HepG2 (cell line): ENCODE measurements around the gene CLIC1. TPM values are rescaled to one million over a fixed set of nuclear protein-coding genes. Genes with fewer than 3 reads are reported as not detected.

Experiments
- ATF7-NPFF ChIP-seq: sonication (generic); formaldehyde crosslinking; IDR thresholded peaks from 2 replicates; pipeline ENCODE4 v1.8.1; 2023; ENCODE audit warnings: mild to moderate bottlenecking, low read depth, missing genetic modification reagents, moderate library complexity
- EED ChIP-seq: sonication (generic); formaldehyde crosslinking; IDR thresholded peaks from 2 replicates; pipeline ENCODE4 v1.5.0; 2020; ENCODE audit warnings: mild to moderate bottlenecking, missing genetic modification reagents
- MAFK ChIP-seq, 2 experiments: IDR thresholded peaks in 1 of 2; conservative IDR thresholded peaks in 1 of 2; 2 replicates each; pipeline ENCODE4 v1.6.1; 2011; ENCODE audit warnings: improper control_type of control experiment in 2 of 2, low read length in 2 of 2
- MTF1 ChIP-seq: sonication (generic); formaldehyde crosslinking; IDR thresholded peaks from 2 replicates; pipeline ENCODE4 v1.5.0; 2020; ENCODE audit warnings: missing genetic modification reagents
- NFE2L1 ChIP-seq: sonication (generic); formaldehyde crosslinking; IDR thresholded peaks from 2 replicates; pipeline ENCODE4 v1.4.0; 2020; ENCODE audit warnings: missing genetic modification reagents, mild to moderate bottlenecking, borderline replicate concordance
- PCBP1 ChIP-seq: fragments of 200-400 bp; formaldehyde crosslinking; IDR thresholded peaks from 2 replicates; pipeline ENCODE4 v1.6.1; 2017; ENCODE audit warnings: mild to moderate bottlenecking, low read depth, low read length, borderline replicate concordance
- PHF21A ChIP-seq: sonication (generic); formaldehyde crosslinking; IDR thresholded peaks from 2 replicates; pipeline ENCODE4 v1.5.0; 2020; ENCODE audit warnings: mild to moderate bottlenecking, missing genetic modification reagents
- SMARCC2 ChIP-seq: fragments of 450-650 bp; IDR thresholded peaks from 2 replicates; pipeline ENCODE4 v1.6.1; 2017; ENCODE audit warnings: antibody characterized with exemption, mild to moderate bottlenecking
- TP53 ChIP-seq: sonication (generic); formaldehyde crosslinking; conservative IDR thresholded peaks from 2 replicates; pipeline ENCODE4 v1.4.0; 2020; ENCODE audit warnings: missing genetic modification reagents
- ZBTB34 ChIP-seq: sonication (generic); formaldehyde crosslinking; IDR thresholded peaks from 2 replicates; pipeline ENCODE4 v1.8.0; 2022; ENCODE audit warnings: mild to moderate bottlenecking, missing genetic modification reagents
- ZBTB7B ChIP-seq: sonication (generic); formaldehyde crosslinking; IDR thresholded peaks from 2 replicates; pipeline ENCODE4 v1.4.0; 2020; ENCODE audit warnings: missing genetic modification reagents
- ZNF136 ChIP-seq: sonication (generic); formaldehyde crosslinking; IDR thresholded peaks from 2 replicates; pipeline ENCODE4 v1.8.1; 2022; ENCODE audit warnings: low read depth, mild to moderate bottlenecking, moderate library complexity, missing genetic modification reagents
- polyA plus RNA-seq, 8 experiments: library from polyadenylated mRNA; depleted of rRNA in 3 of 8; stranded (reverse) in 7 of 8; unstranded in 1 of 8; fragments of >200 nt; fragmentation: Illumina TruSeq in 4 of 8; extraction: Trizol in 4 of 8; gene quantifications; 2 replicates each; pipeline versions ENCODE4 v1.2.1 to v1.2.3, GENCODE V29; 2011 to 2016; ENCODE audit warnings: low read depth in 4 of 8, missing spikeins in 1 of 8, mixed read lengths in 1 of 8; ENCODE audit not compliant: insufficient read depth in 1 of 8
- total RNA-seq, 5 experiments: library from RNA; depleted of rRNA; stranded (reverse); fragments of >200 nt; fragmentation: Illumina TruSeq; extraction: Trizol; gene quantifications; 2 replicates each; pipeline ENCODE4 v1.2.3, GENCODE V29; 2016; ENCODE audit warnings: low read depth in 1 of 5
- TF ChIP-seq, protein P1 (sequence below): sonication (generic); formaldehyde crosslinking; IDR thresholded peaks from 2 replicates; pipeline ENCODE4 v1.4.0; 2020; ENCODE audit warnings: missing genetic modification reagents, mild to moderate bottlenecking, borderline replicate concordance
- TF ChIP-seq, protein P2 (sequence below): sonication (generic); formaldehyde crosslinking; IDR thresholded peaks from 2 replicates; pipeline ENCODE4 v1.4.0; 2020; ENCODE audit warnings: mild to moderate bottlenecking, missing genetic modification reagents
- TF ChIP-seq, protein P3 (sequence below): IDR thresholded peaks from 2 replicates; pipeline ENCODE4 v1.4.0; 2020; ENCODE audit warnings: mild to moderate bottlenecking, missing genetic modification reagents

CLIC1 gene
- total and polyA plus RNA-seq, 2 of the 13 experiments (the other 11 are each of a cell fraction or from before 2014, with no cell fraction given): 602 to 891 TPM

- no peak for TF ChIP-seq PCBP1
- TF ChIP-seq ZBTB34 (CRISPR knock-in tag): no peak
- no peak for TF ChIP-seq TP53
- TF ChIP-seq SMARCC2: no peak
- no peak for TF ChIP-seq MAFK (conservative IDR thresholded peaks at IDR 0.05 in 1 of 2, IDR thresholded peaks at IDR 0.05 in 1 of 2; ENCODE audit: low read length in 2 of 2)
- TF ChIP-seq, protein P1, sequence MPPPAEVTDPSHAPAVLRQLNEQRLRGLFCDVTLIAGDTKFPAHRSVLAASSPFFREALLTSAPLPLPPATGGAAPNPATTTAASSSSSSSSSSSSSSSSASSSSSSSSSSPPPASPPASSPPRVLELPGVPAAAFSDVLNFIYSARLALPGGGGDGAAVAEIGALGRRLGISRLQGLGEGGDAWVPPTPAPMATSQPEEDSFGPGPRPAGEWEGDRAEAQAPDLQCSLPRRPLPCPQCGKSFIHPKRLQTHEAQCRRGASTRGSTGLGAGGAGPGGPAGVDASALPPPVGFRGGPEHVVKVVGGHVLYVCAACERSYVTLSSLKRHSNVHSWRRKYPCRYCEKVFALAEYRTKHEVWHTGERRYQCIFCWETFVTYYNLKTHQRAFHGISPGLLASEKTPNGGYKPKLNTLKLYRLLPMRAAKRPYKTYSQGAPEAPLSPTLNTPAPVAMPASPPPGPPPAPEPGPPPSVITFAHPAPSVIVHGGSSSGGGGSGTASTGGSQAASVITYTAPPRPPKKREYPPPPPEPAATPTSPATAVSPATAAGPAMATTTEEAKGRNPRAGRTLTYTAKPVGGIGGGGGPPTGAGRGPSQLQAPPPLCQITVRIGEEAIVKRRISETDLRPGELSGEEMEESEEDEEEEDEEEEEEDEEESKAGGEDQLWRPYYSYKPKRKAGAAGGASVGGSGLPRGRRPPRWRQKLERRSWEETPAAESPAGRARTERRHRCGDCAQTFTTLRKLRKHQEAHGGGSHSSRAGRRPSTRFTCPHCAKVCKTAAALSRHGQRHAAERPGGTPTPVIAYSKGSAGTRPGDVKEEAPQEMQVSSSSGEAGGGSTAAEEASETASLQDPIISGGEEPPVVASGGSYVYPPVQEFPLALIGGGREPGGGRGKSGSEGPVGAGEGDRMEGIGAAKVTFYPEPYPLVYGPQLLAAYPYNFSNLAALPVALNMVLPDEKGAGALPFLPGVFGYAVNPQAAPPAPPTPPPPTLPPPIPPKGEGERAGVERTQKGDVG (CRISPR knock-in tag): no peak
- no peak; the same call in 1 of the 2 replicates for TF ChIP-seq ZNF136 (CRISPR knock-in tag)
- TF ChIP-seq EED (CRISPR knock-in tag): no peak
- 0 out of 2 replicates have a peak, but pooled peaks have one; percentile 21 for TF ChIP-seq ATF7-NPFF (CRISPR knock-in tag)
- TF ChIP-seq, protein P2, sequence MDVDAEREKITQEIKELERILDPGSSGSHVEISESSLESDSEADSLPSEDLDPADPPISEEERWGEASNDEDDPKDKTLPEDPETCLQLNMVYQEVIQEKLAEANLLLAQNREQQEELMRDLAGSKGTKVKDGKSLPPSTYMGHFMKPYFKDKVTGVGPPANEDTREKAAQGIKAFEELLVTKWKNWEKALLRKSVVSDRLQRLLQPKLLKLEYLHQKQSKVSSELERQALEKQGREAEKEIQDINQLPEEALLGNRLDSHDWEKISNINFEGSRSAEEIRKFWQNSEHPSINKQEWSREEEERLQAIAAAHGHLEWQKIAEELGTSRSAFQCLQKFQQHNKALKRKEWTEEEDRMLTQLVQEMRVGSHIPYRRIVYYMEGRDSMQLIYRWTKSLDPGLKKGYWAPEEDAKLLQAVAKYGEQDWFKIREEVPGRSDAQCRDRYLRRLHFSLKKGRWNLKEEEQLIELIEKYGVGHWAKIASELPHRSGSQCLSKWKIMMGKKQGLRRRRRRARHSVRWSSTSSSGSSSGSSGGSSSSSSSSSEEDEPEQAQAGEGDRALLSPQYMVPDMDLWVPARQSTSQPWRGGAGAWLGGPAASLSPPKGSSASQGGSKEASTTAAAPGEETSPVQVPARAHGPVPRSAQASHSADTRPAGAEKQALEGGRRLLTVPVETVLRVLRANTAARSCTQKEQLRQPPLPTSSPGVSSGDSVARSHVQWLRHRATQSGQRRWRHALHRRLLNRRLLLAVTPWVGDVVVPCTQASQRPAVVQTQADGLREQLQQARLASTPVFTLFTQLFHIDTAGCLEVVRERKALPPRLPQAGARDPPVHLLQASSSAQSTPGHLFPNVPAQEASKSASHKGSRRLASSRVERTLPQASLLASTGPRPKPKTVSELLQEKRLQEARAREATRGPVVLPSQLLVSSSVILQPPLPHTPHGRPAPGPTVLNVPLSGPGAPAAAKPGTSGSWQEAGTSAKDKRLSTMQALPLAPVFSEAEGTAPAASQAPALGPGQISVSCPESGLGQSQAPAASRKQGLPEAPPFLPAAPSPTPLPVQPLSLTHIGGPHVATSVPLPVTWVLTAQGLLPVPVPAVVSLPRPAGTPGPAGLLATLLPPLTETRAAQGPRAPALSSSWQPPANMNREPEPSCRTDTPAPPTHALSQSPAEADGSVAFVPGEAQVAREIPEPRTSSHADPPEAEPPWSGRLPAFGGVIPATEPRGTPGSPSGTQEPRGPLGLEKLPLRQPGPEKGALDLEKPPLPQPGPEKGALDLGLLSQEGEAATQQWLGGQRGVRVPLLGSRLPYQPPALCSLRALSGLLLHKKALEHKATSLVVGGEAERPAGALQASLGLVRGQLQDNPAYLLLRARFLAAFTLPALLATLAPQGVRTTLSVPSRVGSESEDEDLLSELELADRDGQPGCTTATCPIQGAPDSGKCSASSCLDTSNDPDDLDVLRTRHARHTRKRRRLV: no peak
- no peak for TF ChIP-seq NFE2L1 (CRISPR knock-in tag)
- peak; percentile 90 for TF ChIP-seq PHF21A (CRISPR knock-in tag)
- TF ChIP-seq, protein P3, sequence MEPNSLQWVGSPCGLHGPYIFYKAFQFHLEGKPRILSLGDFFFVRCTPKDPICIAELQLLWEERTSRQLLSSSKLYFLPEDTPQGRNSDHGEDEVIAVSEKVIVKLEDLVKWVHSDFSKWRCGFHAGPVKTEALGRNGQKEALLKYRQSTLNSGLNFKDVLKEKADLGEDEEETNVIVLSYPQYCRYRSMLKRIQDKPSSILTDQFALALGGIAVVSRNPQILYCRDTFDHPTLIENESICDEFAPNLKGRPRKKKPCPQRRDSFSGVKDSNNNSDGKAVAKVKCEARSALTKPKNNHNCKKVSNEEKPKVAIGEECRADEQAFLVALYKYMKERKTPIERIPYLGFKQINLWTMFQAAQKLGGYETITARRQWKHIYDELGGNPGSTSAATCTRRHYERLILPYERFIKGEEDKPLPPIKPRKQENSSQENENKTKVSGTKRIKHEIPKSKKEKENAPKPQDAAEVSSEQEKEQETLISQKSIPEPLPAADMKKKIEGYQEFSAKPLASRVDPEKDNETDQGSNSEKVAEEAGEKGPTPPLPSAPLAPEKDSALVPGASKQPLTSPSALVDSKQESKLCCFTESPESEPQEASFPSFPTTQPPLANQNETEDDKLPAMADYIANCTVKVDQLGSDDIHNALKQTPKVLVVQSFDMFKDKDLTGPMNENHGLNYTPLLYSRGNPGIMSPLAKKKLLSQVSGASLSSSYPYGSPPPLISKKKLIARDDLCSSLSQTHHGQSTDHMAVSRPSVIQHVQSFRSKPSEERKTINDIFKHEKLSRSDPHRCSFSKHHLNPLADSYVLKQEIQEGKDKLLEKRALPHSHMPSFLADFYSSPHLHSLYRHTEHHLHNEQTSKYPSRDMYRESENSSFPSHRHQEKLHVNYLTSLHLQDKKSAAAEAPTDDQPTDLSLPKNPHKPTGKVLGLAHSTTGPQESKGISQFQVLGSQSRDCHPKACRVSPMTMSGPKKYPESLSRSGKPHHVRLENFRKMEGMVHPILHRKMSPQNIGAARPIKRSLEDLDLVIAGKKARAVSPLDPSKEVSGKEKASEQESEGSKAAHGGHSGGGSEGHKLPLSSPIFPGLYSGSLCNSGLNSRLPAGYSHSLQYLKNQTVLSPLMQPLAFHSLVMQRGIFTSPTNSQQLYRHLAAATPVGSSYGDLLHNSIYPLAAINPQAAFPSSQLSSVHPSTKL (CRISPR knock-in tag): peak; percentile 53
- TF ChIP-seq MTF1 (CRISPR knock-in tag): no peak; the same call in 1 of the 2 replicates
- TF ChIP-seq ZBTB7B (CRISPR knock-in tag): peak; percentile 61; the same call in 1 of the 2 replicates
Observed at GRCh38 chr6:31737315-31737990, 1.1 kb upstream of the CLIC1 start (continued).
